ENCODE data around the gene PTGFRN.
"Not testable (repeated sequence)": the region's sequence is repeated elsewhere in the genome, so short reads cannot be mapped to it uniquely, and the experiment has no call there.

PTGFRN gene

DNA sequence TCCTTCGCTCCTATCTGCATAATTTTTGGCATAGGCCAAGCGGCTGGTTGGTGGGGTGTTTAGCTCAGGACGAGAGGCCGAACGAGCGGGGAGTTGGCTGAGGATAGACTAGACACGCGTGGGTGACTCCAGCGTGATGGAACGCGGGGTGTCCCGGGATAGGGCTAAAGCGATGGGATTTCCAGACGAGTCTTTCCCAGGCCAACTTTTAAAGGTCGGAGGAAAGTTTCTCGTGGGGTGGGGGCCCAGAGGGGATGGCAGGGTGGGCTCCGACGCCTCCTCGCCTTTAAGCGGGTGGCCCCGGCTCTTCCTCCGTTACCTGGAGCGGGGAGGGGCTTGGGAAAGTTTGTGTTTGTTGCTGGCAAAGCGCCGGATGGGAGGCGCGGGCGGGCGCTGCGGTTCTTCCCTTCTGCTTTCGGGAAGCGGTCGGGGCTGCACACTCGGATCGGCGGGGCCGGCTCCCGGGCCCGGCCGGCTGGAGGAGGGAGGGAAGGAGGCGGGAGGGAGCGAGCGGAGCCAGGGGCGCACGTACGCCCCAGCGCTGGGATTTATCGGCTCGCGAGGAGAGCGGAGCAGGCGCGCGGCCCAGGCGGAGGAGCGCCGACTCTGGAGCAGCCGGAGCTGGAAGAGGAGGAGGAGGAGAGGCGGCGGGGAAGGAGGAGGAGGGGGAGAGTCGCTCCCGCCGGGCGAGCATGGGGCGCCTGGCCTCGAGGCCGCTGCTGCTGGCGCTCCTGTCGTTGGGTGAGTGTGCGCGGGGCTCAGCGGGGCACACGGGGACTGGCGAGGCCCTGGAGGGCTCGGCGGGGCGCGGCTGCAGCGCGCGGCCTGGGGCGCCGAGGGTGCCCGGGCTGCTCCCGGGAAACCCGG is at the start of gene PTGFRN:
TSS of gene PTGFRN (plus strand) at position 405 of the 867 bp plus-strand sequence. CDS start at position 693, 288 bp downstream.
- peak; percentile 65 for DNase-seq

DNA sequence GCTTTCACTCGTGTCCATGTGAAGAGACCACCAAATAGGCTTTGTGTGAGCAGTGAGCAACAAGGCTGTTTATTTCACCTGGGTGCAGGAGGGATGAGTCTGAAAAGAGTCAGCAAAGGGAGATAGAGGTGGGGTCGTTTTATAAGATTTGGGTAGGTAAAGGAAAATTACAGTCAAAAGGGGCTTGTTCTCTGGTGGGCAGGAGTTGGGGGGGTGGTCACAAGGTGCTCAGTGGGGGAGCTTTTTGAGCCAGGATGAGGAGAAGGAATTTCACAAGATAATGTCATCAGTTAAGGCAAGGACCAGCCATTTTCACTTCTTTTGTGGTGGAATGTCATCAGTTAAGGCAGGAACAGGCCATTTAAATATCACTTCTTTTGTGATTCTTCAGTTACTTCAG is 49.5 kb upstream of the PTGFRN start:
- not testable (repeated sequence) for DNase-seq

- no peak for DNase-seq
Observed at GRCh38 chr1:116861137-116861536, 48.6 kb upstream of the PTGFRN start.

GRCh38 chr1:116863031-116863430 is 46.7 kb upstream of the PTGFRN start:
- DNase-seq, result peak; percentile 30

- DNase-seq, result not testable (repeated sequence)
Observed at GRCh38 chr1:116866478-116866877, 43.2 kb upstream of the PTGFRN start.

- peak; percentile 24 for DNase-seq
Observed at GRCh38 chr1:116868385-116868784, 41.3 kb upstream of the PTGFRN start.

DNA sequence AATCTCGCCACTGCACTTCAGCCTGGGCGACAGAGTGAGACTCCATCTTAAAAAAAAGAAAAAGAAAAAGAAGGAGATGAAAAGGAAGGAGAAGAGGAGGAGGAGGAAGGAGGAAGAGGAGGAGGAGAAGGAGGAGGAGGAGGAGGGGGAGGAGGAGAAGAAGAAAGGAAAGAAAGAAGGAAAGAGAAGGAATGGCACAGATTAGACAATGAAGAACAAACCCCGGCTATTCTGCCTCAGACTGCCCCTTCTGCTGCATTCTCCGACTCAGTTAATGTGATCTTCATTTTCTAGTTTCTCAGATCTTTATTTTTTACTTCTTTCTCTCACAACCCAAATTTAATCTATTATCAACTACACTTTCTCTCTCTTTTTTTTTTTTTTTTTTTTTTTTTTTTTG is 40.1 kb upstream of the PTGFRN start:
- DNase-seq, result no peak

GRCh38 chr1:116870300-116870699 is 39.4 kb upstream of the PTGFRN start:
- no peak for DNase-seq

- DNase-seq, result no peak
Observed at GRCh38 chr1:116871779-116872146, 38.0 kb upstream of the PTGFRN start.

- peak; percentile 48 for DNase-seq
Observed at GRCh38 chr1:116873680-116874271, 35.9 kb upstream of the PTGFRN start.

GRCh38 chr1:116874733-116875249 is 34.9 kb upstream of the PTGFRN start:
- peak; percentile 51 for DNase-seq

GRCh38 chr1:116875391-116875790 is 34.3 kb upstream of the PTGFRN start:
- DNase-seq, result no peak

GRCh38 chr1:116875946-116876345 is 33.8 kb upstream of the PTGFRN start:
- not testable (repeated sequence) for DNase-seq

GRCh38 chr1:116877141-116877818 is 32.4 kb upstream of the PTGFRN start:
- no peak for DNase-seq

GRCh38 chr1:116878804-116879477 is 30.8 kb upstream of the PTGFRN start:
- DNase-seq, result peak; percentile 27

DNA sequence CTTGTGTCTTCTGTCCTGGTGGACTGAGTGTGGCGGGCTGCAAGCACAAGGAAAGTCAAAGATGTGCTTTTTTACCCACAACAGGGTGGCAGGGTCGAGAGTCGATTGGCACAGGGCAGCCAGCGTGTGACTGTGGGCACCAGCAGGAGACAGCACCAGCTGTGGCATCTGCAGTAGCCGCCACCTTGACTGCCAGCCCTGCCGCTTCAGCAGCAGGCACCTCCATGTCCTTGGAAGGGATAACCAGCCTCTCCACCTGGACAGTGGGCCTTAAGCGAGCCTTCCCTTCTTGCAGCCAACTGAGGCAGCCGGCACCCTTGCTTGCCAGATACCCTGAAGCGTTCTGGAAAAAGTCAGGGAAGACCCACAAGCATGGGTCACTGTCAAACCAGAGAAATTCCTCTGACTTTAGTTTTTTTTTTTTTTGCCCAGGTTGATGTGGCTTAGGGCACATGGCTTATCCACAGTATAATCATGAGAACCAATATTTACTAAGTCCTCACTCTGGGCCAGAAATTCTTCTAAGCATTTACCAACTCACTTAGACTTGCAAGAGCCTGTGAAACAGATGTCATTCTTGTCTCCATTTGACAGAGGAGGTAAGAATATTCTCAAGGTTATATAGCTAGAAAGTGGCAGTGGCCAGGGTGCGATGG is 30.1 kb upstream of the PTGFRN start:
- DNase-seq, result no peak

- DNase-seq, result no peak
Observed at GRCh38 chr1:116880917-116881316, 28.8 kb upstream of the PTGFRN start.

DNA sequence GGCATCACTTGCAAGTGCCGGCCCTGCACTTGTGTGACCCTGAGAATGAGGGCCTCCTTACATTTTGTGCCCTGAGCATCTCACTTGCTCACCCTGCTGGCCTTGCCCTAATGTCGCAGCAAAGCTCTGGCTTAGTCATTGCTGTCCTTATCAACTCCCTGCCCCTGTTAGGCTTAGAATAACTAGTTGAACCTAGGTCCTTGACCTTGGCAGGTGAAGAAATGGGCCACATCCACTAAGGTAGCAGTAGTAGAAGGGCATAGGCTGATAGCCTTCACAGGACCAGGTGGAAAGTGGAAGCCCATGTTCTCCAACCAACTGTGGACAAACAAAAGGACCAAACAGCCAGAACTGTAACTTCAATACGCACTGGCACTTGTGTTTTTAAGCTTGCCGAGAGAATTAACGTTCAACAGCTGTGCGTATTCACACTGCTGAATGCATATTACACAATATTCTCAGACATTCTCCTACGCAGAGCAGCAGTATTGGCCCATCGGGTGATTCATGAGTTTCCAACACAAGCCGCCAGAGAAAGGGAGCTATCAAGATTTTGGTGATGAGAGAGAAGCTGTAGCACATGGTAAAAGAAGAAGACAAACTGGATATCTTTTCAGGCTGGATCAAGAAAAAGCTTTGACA is 27.7 kb upstream of the PTGFRN start:
- peak; percentile 67 for DNase-seq

- no peak for DNase-seq
Observed at GRCh38 chr1:116882866-116883265, 26.9 kb upstream of the PTGFRN start.

GRCh38 chr1:116886291-116886878 is 23.3 kb upstream of the PTGFRN start:
- DNase-seq, result peak; percentile 70

DNA sequence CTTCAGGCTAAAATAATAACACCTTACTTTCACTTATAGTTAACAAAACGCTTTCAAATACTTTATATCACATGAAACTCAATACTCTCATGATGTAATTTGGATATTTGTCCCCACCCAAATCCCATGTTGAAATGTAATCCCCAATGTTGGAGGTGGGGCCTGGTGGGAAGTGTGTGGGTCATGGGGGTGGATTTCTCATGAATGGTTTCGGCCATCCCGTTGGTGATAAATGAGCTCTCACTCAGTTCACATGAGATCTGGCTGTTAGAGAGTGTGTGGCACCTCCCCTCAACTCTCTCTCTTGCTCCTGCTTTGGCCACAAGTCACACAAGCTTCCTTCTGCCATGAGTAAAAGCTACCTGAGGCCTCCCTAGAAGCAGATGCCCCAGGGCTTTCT is 22.5 kb upstream of the PTGFRN start:
- DNase-seq, result no peak

Data from EL (cell line).